ENCODE measurements around the gene LRRC32. TPM values are rescaled to one million over a fixed set of nuclear protein-coding genes. Genes with fewer than 3 reads are reported as not detected.

LRRC32 gene
- total RNA-seq, 4 donors from 2014 or later: 19.1 to 87.5 (median 45.3) TPM

- H3K27ac ChIP-seq (replicated peaks in 1 of 4): peak overlapping the region; percentile 42 to 75 (median 55)
- H3K4me1 ChIP-seq: peaks cover 33 to 46% (median 35%) of the 10 kb centered on the region in 4 donors
These were observed 54.6 kb downstream of the LRRC32 start for GRCh38 chr11:76615950-76616349.

GRCh38 chr11:76614471-76615179, 55.9 kb downstream of the LRRC32 start:
- no peak for DNase-seq (ENCODE audit: extremely low spot score)
- intact Hi-C loops (cut with DNase I): no loop called here
- no peaks in the 10 kb centered on the region for H3K9me3 ChIP-seq
- no peak overlapping the region for H3K4me3 ChIP-seq
- H3K27ac ChIP-seq (replicated peaks in 1 of 4): peak overlapping the region; percentile 42 to 75 (median 55)
- H3K36me3 ChIP-seq: no peaks in the 10 kb centered on the region
- no peaks in the 10 kb centered on the region for H3K27me3 ChIP-seq
- 71% methylated on average over 9 of the region's 12 CpGs for WGBS
- peaks cover 42 to 56% (median 46%) of the 10 kb centered on the region in 4 donors for H3K4me1 ChIP-seq
- TF ChIP-seq EP300 (IDR thresholded peaks at IDR 0.05) (no peak), POLR2AphosphoS5 (IDR thresholded peaks at IDR 0.05) (peak in 1 of 2 donors; percentile 35)

More at GRCh38 chr11:76615950-76616349, 54.6 kb downstream of the LRRC32 start:
- Histone ChIP-seq H3K36me3 (no peaks in the 10 kb centered on the region), H3K4me3 (no peak overlapping the region), H3K27me3 (no peaks in the 10 kb centered on the region), H3K9me3 (no peaks in the 10 kb centered on the region)
- TF ChIP-seq CTCF (IDR thresholded peaks at IDR 0.05): no peak
- peak; percentile 36 to 45 for TF ChIP-seq POLR2AphosphoS5 (IDR thresholded peaks at IDR 0.05)
- no peak for TF ChIP-seq POLR2A (IDR thresholded peaks at IDR 0.05; ENCODE audit: low read depth)
- no peak for TF ChIP-seq EP300 (IDR thresholded peaks at IDR 0.05)
- intact Hi-C loops (cut with DNase I): no loop called here
- 53% methylated on average over 4 of the region's 4 CpGs for WGBS
- DNase-seq (ENCODE audit: extremely low spot score): no peak

- Histone ChIP-seq H3K4me1 (peaks cover 42 to 56% (median 46%) of the 10 kb centered on the region in 4 donors), H3K9me3 (no peaks in the 10 kb centered on the region), H3K4me3 (no peak overlapping the region), H3K36me3 (no peaks in the 10 kb centered on the region), H3K27me3 (no peaks in the 10 kb centered on the region), H3K27ac (replicated peaks in 1 of 4) (peak overlapping the region in 3 of 4 donors; percentile 34 to 75 (median 61))
- intact Hi-C loops (cut with DNase I): no loop called here
- no peak for DNase-seq (ENCODE audit: extremely low spot score)
- TF ChIP-seq CTCF (IDR thresholded peaks at IDR 0.05): no peak
- no peak for TF ChIP-seq EP300 (IDR thresholded peaks at IDR 0.05)
- no peak for TF ChIP-seq POLR2AphosphoS5 (IDR thresholded peaks at IDR 0.05)
- no peak for TF ChIP-seq POLR2A (IDR thresholded peaks at IDR 0.05; ENCODE audit: low read depth)
- WGBS: 74% methylated on average over 4 of the region's 4 CpGs
These were observed 56.6 kb downstream of the LRRC32 start for GRCh38 chr11:76613901-76614300.

GRCh38 chr11:76612226-76612625, 58.3 kb downstream of the LRRC32 start:
- Histone ChIP-seq H3K4me3 (no peak overlapping the region), H3K9me3 (no peaks in the 10 kb centered on the region), H3K36me3 (no peaks in the 10 kb centered on the region), H3K27ac (replicated peaks in 1 of 4) (no peak overlapping the region), H3K4me1 (peaks cover 40 to 51% (median 46%) of the 10 kb centered on the region in 4 donors), H3K27me3 (no peaks in the 10 kb centered on the region)
- no peak for DNase-seq (ENCODE audit: extremely low spot score)
- intact Hi-C loops (cut with DNase I): no loop called here
- TF ChIP-seq EP300 (IDR thresholded peaks at IDR 0.05) (no peak), POLR2AphosphoS5 (IDR thresholded peaks at IDR 0.05) (no peak), POLR2A (IDR thresholded peaks at IDR 0.05; ENCODE audit: low read depth) (no peak), CTCF (IDR thresholded peaks at IDR 0.05) (no peak)
- 78% methylated on average over 4 of the region's 4 CpGs for WGBS

- DNase-seq (ENCODE audit: extremely low spot score): no peak
- no peaks in the 10 kb centered on the region for H3K36me3 ChIP-seq
- H3K4me1 ChIP-seq: peaks cover 40 to 45% (median 41%) of the 10 kb centered on the region in 4 donors
- H3K9me3 ChIP-seq: no peaks in the 10 kb centered on the region
- 56% methylated on average over 3 of the region's 8 CpGs for WGBS
- no peak overlapping the region for H3K27ac ChIP-seq (replicated peaks in 1 of 4)
- no peaks in the 10 kb centered on the region for H3K27me3 ChIP-seq
- intact Hi-C loops (cut with DNase I): no loop called here
- TF ChIP-seq POLR2A (IDR thresholded peaks at IDR 0.05; ENCODE audit: low read depth) (no peak), POLR2AphosphoS5 (IDR thresholded peaks at IDR 0.05) (peak in 1 of 2 donors; percentile 14)
- H3K4me3 ChIP-seq: no peak overlapping the region
These were observed 59.6 kb downstream of the LRRC32 start for GRCh38 chr11:76610871-76611475.
